HG02798 (cell line): ENCODE data around the gene PRR12.

ENCODE experiments used
- ATAC-seq: cut with Tn5 transposase; IDR thresholded peaks from one replicate; pipeline ENCODE4 v1.9.1; 2021; ENCODE audit warnings: mild to moderate bottlenecking; ENCODE audit not compliant: unreplicated experiment, poor library complexity

The PRR12 gene

DNA sequence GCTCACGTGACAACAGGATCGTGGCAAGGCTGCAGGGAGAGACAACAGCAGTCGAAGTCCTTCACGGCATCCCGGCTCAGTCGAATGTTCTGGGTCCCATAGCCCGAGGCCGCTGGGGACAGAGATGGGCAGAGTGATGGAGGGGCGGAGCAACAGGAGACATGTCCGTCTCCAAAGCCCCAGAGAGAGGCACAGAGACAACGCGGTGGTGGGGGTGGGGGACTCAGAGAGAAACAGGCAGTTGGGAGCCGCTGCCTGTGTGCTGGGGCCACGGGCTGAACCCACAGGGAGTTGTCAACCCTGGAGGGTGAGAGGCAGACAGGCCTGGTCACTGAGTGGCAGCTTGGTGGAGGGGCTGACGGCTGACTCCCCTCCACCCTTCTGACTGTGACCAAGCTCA is 31.1 kb upstream of the PRR12 start:
- no peak for ATAC-seq

DNA sequence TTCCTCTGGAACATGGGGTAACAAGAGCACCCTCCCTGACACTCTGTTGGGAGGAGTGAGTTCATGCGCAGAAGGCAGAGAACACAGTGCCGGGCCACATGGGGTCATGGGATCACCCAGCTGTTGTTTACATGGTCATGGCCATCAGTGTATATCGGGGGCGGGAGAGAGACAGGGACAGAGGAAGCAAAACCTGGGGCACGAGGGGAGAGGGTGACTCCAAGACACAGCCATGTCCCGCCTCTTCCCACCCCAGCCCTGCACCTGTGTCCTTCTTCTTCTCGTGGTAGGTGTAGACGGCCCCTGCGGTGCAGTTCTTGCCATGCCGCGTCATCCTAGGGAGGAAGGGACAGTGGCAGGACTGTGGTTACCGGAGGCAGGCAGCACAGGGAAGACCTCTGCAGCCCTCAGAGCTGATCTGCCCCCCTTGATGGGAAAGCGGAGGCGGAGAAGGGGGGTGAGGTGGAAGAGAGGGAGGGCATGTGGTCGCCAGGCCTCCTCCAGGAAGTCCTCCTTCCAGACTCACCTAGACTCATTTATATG is 30.6 kb upstream of the PRR12 start:
- ATAC-seq = no peak

DNA sequence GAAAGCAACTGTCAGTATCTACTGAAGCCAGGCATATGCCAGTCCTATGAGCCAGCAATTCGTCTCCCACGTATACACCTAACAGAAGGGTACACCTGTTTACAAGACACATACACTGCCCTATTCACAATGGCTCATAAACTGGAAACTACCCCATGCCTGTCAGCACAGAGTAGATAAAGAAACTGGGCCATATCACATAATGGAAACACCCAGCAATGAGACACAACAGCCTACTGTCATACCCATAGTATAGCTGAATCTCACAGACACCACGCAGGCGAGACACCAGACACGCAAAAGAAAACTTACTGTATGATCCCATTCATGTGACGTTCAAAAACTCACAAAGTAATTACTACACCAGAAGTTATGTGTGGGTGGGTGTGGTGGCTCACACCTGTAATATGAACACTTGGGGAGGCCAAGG is 26.4 kb upstream of the PRR12 start:
- no peak for ATAC-seq

DNA sequence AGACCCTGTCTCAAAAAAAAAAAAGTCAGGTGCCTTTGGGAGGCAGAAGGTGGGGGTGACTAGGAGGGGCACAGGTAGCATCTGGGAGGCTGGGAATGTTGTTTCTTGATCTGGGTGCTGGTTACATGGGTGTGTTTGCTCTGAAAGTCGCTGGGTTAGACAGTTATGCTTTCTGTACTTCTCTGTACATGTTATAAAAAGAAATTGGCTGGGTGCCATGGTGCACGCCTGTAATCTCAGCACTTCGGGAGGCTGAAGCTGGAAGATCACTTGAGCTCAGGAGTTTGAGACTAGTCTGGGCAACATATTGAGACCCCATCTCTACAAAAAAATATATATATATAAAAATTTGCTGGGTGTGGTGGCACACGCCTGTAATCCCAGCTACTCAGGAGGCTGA is 25.7 kb upstream of the PRR12 start:
- ATAC-seq = no peak

DNA sequence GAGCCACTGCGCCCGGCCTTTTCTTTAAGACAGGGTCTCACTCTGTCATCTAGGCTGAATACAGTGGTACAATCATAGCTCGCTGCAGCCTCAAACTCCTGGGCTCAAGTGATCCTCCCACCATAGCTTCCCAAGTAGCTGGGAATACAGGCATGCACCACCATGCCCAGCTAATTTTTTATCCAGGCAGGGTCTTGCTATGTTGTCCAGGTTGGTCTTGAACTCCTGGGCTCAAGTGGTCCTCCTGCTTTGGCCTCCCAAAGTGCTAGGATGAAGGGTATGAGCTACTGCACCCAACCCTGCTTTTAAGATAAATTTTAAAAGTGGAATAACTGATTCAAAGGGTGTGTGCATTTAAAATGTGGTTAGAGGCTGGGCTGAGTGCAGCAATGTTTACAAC is 24.7 kb upstream of the PRR12 start:
- no peak for ATAC-seq

DNA sequence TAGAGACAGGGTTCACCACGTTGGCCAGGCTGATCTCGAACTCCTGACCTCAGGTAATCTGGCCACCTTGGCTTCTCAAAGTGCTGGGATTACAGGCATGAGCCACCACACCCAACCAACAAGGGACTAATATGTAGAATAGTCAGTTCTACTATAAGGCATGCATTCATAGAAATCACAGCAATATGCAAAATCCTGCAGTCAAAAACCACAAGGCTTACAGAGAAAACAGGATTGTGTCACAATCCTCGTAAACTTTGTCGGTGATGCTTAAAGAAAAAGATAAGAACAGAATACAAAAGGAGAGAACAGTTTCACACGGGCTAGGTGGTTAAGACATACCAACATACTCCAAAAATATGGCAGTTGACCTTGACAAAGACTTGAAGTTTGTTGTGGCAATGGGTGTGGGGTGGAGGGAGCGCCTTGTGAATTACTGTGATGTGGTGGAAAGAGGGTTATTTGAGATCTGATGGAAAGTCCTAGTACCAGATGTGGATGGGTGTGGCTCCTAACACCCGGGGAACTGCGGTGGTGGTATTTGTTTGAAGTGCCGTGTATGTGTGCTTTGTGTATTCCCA is 23.0 kb upstream of the PRR12 start:
- no peak for ATAC-seq

DNA sequence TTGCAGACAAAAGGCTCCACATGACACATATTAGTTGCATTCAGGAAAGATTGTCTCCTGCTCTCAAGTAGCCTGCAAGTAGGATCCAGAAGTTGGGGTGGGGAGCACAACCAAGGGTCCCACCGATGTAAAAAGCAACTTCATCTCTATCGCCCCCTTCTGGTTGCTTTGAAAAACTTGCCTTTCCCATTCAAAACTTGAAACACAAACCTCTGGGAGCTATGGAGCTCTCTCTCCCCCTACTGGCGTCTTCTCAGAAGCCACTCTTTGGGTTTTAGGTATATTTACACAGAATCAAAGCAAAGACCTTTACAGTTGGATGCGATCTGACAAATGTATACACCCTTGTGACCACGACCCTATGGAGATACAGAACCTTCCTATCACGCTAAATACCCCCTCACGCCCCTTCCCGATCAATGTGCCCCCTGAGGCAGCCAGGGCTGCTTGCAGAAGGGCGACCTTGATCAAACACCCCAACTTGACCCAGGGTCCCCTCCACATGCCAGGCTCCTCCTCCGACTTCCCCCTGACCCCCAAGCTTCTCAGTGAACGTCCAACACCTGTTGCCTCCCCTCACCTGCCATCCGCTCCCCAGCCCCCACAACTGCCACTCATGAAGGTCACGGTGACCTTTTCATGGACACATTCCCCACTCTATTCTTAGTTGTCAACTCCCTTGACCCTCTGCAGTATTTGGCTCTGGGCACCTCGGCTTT is 20.7 kb upstream of the PRR12 start:
- no peak for ATAC-seq

DNA sequence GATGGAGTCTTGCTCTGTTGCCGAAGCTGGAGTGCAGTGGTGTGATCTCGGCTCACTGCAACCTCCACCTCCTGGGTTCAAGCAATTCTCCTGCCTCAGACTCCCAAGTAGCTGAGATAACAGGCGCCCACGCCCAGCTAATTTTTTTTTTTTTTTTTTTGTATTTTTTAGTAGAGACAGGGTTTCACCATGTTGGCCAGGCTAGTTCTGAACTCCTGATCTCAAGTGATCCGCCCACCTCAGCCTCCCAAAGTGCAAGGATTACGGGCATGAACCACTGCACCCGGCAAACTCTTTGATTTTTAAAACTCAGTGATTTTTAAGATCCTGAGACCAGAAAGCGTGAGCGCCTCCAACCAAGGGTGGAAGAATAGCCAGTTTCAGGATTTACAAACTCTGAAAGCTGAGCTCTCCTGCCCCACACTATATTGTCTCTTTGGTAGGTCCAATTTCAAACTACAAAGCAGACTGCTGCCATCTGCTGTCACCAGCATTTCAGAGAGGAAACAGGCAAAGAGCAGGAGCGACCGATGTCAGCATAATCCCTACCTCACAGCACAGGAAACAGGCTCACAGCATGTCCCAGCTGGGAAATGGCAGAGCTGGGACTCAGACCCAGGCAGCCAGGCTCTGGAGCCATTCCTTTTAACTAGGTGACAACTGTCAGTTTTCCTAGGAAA is 19.8 kb upstream of the PRR12 start:
- no peak for ATAC-seq

DNA sequence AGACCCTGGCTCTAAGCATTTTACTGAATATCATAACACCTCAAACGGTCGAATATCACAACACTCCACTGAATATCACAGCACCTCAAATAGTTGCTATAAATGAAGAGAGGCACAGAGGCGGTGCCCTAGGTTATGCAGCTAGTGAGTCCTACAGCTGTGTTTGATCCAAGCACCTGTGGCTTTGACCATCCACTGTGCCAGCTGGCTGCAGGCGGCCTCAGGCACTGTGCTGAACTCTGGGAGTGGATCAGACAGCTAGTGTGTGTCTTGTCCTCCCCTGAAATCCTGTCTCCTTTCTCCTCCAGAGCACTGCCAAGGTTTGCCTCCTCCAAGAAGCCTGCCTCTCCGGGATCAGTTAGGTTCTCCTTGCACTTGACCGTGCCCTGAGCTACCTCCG is 18.0 kb upstream of the PRR12 start:
- no peak for ATAC-seq

DNA sequence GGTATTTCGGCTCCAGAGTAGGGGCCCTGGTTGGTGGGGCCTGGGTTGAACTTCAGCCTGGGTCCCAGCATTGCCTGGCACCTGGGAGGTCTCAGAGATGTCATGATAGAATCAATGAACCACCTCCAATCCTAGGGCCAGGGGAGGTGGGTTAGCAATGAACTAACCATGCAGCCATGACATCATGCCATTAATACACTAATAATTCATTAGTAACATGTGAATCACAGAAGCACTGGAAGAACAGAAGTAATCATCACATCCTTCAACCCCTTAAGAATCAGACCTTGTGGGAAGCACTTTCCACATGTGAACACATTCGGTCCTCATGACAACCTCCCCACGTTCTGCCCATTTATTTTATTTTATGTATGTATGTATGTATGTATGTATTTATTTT is 17.6 kb upstream of the PRR12 start:
- no peak for ATAC-seq

DNA sequence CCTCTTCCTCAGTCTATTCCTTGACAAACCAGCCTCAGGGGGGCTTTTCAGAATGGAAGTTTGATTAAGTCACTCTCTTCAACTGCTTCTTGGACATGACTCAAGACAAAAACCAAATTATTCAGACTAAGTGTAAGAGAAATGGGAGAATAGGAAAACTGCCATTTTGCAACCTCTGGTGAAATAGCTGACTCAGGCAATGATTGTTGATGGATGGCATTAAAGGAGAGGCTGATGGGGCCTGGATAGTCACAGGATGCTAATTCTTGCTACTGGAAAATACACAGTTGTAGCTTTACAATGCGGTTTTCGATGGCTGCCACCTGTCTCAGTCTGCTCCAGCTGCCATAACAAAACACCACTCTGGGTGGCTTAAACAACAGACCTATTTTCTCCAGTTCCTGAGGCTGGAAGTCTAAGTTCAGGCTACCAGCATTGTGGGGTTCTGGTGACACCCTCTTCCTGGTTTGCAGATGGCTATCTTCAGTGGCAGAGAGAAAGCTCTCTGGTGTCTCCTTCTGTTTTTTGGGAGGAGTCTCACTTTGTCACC is 16.7 kb upstream of the PRR12 start:
- ATAC-seq = no peak

DNA sequence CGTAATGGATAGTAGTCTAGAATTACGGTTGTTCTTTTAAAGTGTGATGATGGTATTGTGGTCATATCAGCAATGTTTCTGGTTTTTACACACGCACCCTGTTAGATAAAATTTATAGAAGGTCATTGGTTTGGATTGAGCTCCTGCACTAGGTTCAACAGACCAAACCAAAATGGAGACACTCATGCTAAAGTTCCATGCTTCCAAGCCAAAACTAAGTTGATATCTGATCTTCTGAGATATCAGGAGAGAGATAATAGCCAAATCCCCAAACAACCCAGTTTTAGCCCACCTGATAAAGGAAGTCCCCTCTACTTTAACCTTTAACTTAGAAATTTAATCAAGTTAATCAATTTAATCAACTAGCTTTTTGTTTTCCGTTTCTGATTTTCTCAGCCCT is 11.8 kb upstream of the PRR12 start:
- ATAC-seq = no peak

DNA sequence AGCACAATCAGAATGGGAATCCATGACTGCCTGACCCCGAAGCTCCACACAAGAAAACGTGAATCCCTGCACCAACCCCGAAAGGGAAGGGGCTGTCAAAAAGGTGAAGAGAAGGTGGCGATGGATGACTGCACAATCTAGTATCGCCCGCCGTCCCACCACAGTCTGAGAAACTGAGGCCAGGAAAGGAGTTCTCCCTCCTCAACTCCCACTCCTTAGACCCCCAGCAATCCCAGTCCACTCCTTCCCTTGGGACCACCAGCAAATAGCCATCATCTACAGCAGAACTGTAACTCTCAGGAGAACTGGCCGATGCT is 11.1 kb upstream of the PRR12 start:
- ATAC-seq = no peak

DNA sequence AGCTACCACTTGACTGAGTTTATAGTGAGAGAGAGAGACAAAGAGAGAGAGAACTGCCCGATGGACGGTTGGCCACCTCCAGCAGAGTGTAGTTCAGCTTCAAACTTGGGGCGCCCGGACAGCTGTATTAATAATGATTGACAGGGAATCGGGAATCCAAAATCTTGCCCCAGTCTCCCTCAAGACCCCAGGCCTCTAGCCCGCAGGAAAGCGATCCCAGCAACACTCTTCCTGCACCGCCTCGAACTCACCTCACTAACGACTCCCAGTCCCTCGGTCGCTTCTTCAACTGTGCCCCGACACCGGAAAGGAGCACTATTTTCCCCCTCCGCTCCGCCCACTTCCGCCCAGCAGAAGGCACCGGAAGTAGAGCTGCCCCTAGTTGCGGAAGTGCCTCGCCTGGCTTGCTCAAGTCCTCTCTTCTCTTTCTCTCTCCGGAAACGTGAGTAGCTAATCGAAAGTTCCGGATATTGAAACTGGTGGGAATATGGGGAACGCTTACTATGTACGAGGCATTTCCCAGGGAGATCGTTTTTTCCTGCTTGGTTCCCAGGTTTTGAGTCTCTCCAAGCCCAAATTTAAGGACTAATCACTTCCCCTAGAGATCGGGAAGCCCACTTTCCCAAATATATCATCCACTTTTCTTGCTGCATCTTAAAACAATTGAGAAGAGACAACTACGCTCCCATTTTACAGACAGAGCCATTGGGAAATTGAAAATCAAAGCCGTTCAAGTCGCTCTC is 10.5 kb upstream of the PRR12 start, which contains the start of gene NOSIP:
NOSIP (minus strand) TSS at position 293 of the 743 bp plus-strand sequence. CDS start 19,865 bp downstream, outside the sequence.
- ATAC-seq = peak; percentile 96

DNA sequence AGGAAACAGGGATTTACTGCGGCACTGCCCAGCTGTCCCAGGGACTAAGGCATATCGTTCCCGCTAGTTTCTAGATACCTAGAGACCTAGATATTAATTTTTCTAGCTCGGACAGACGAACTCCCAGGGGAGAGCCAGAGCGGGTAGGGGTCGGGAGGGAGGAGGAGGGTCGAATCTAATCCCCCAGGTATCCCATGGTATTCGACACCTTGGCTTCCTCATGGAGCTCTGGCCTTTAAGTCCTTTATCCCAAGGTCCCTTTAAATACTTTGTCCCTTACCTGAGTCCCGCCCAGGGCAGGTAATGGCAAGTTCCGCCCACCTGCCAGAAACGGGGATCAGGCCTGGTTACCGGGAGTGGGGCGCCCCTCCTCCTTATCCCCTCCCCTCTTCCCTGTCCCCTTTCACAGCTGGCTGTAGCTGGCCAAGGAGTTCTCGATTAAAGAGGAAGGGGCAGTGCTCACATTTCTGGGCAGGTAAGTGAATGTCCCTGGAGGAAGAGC is 9.9 kb upstream of the PRR12 start, which contains the start of gene PRRG2:
PRRG2 (plus strand) TSS at position 310 of the 502 bp plus-strand sequence. CDS start 1,904 bp downstream, outside the sequence.
- ATAC-seq = no peak

DNA sequence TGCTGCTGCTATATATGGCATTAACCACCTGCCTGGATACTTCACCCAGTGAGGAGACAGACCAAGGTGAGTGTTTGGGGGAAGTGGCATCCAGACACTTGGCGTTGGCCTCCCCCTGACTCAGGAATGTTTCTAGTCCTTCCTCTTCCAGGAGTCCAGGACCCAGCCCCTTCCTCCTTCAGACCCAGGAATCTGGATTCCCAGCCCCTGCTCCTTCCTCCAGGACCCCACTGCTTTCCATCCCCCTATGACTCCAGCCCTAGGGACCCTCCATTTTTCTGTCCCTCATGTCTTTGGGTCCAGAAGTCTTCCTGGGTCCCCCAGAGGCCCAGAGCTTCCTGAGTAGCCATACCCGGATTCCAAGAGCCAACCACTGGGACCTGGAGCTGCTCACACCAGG is 7.7 kb upstream of the PRR12 start:
- no peak for ATAC-seq

DNA sequence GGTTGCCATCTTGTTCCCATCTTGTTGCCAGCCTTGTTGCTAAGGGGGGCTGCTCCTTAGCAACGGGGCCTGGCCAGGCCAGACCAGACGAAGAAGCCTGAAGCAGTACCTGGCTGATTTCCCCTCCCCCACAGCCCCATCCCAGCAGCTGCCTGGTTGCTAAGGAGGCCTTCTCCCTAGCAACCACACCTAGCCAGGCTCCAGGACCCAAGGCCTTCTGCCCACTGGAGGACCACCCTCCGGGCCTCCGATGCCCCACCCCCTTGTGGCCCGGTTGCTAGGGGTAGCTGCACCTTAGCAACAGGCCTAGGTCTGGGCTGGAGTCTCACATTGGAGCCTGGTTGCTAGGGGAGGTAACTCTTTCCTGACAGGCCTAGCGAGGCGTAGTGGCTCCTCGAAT is 6.0 kb upstream of the PRR12 start:
- no peak for ATAC-seq

DNA sequence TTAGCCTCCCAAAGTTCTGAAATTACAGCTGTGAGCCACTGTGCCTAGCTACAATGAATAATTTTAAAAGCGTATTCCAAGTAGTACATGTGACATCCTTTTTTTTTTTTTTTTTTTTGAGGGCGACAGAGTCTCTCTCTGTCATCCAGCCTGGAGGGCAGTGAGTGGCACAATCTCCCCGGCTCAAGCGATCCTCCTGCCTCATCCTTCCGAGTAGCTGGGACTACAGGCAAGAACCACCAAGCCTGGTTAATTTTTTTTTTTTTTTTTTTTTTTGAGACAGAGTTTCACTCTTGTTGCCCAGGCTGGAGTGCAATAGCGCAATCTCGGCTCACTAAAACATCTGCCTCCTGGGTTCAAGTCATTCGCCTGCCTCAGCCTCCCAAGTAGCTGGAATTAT is 3.8 kb upstream of the PRR12 start:
- ATAC-seq = no peak

DNA sequence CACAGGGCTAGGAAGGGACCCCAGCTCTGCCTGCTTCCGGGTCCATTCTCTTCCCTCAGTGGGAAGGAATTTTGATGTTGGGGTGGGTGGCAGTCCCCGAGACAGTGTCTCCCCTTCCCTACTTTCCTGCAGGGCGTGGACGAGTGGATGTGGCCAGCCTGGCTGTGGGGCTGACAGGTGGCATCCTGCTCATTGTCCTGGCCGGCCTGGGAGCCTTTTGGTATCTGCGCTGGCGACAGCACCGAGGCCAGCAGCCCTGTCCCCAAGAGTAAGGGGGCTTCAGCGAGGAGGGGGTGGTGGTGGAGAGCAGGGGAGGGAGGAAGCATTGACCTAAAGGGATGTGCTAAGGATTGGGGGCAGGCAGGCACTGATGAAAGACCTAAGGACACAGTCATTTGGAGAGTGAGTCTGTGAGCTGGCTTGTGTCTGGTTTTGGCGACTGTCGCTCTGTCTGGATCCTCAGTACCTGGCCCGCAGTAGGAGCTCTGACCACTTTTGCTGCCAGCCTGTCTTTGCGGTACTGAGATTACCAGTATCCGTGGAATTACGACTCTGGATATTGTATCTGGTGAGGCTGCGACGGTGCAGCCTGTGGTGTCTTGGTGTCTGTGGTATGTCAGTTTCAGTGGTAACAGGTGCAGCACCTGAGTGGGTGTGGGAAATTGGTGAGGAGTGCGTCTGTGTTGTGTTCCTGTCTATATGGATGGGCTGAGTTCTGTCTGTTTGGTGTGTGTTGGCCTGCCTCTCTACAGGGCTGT is 2.4 kb upstream of the PRR12 start:
- ATAC-seq = no peak

DNA sequence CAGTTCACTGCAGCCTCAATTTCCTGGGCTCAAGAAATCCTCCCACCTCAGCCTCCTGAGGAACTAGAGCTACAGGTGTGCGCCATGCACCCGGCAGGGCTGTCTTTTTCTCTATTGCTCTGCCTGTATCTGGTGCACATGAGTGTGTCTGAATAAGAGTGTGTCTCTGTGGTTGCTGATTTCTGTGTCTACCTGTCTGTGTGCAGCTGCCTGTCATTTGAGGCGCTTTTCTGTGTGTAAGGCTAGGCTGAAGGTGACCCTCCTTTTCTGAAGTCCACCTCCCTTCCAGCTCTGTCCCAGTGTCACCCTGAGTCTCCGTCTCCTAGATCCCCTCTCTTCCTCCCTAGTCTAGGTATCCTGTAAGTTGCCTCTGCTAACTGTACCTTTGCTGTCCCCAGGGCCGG is 1.5 kb upstream of the PRR12 start:
- ATAC-seq = no peak
